Motor neuron (in vitro differentiated cells): ENCODE results near the gene IL17B. TPM values are rescaled to one million over a fixed set of nuclear protein-coding genes. Genes with fewer than 3 reads are reported as not detected.

Experiments used
- ATAC-seq, 8 experiments: fragments of 200-7000 bp; cut with Tn5 transposase; replicated peaks in 6 of 8; 2 replicates each; pipeline ENCODE4 v1.8.0; 2021; ENCODE audit warnings: mild to moderate bottlenecking in 8 of 8, moderate library complexity in 8 of 8
- H3K27ac ChIP-seq, 2 donors: fragments of 250-450 bp; sonication (Bioruptor Pico); 2 replicates each; pipeline ENCODE4 v1.9.0; 2021; ENCODE audit warnings: antibody characterized with exemption in 2 of 2, mild to moderate bottlenecking in 2 of 2, moderate library complexity in 1 of 2
- H3K4me1 ChIP-seq, 2 donors: fragments of 250-450 bp; sonication (Bioruptor Pico); replicated peaks in 1 of 2; 2 replicates each; pipeline ENCODE4 v1.6.1; 2021; ENCODE audit warnings: antibody characterized with exemption in 2 of 2, mild to moderate bottlenecking in 2 of 2, moderate library complexity in 1 of 2
- H3K4me3 ChIP-seq, 5 donors: fragments of 250-450 bp; sonication (Bioruptor Pico); 2 replicates each; pipeline ENCODE4 v1.9.0; 2021; ENCODE audit warnings: antibody characterized with exemption in 5 of 5, mild to moderate bottlenecking in 5 of 5, moderate library complexity in 4 of 5
- WGBS, 10 experiments: fragments of 450-650 bp; shearing (Covaris generic); methylation state at CpG; one replicate each; pipeline ENCODE4 v1.0.0; 2022; 5-methylcytosine and 5-hydroxymethylcytosine counted together
- in situ Hi-C, 9 experiments: fragments of 400-800 bp; cut with MboI; loops; one replicate each; pipeline ENCODE4 v1.15.0; 2021; ENCODE audit warnings: low sequenced_read_pairs in 9 of 9, low pct_unique_long_range_greater_than_20kb in 2 of 9; ENCODE audit not compliant: unreplicated experiment in 9 of 9
- total RNA-seq, 8 experiments: library from RNA; unstranded; fragments of 300-600 nt; gene quantifications; 2 replicates each; pipeline versions ENCODE4 v1.2.3 to v1.2.4, GENCODE V29; 2022

Gene IL17B
- total RNA-seq, 8 experiments from 2014 or later = 0.33 to 1.1 TPM; not detected in 6

GRCh38 chr5:149355688-149356087 is 23.4 kb downstream of the IL17B start:
- no peak overlapping the region for H3K27ac ChIP-seq
- 88% methylated on average over 1 of the region's 1 CpG; no CpG with 5 or more reads in 9 of the 10 experiments for WGBS, 10 experiments
- peaks cover 13% of the 10 kb centered on the region in 2 donors for H3K4me1 ChIP-seq
- no peak overlapping the region for H3K4me3 ChIP-seq
- no peak for ATAC-seq
- in situ Hi-C loops = loop anchor here in 3 of 9 experiments (25.0 kb wide), 1 partner anchor 207 kb away; the partner anchor contains the start of gene CSNK1A1 (in 3 of the 3)

- WGBS, 10 experiments = 88 to 100% (median 100%) methylated on average over 1 to 2 of the region's 2 CpGs; no CpG with 5 or more reads in 1 of the 10 experiments
- in situ Hi-C loops = loop anchor here in 3 of 9 experiments (25.0 kb wide), 1 partner anchor 208 kb away; the partner anchor contains the start of gene CSNK1A1 (in 3 of the 3)
- no peak for ATAC-seq
- Histone ChIP-seq H3K4me1 (peaks cover 10 to 11% of the 10 kb centered on the region in 2 donors), H3K4me3 (no peak overlapping the region), H3K27ac (no peak overlapping the region)
These were observed 25.2 kb downstream of the IL17B start for GRCh38 chr5:149353911-149354310.

- 64 to 100% (median 98%) methylated on average over 1 to 4 of the region's 4 CpGs for WGBS, 10 experiments
- ATAC-seq = no peak
- in situ Hi-C loops = loop anchor here in 3 of 9 experiments (25.0 kb wide), 1 partner anchor 210 kb away; the partner anchor contains the start of gene CSNK1A1 (in 3 of the 3)
- Histone ChIP-seq H3K4me3 (no peak overlapping the region), H3K4me1 (peaks cover 5 to 9% of the 10 kb centered on the region in 2 donors), H3K27ac (no peak overlapping the region)
These were observed 26.9 kb downstream of the IL17B start for GRCh38 chr5:149352169-149352568.

- Histone ChIP-seq H3K27ac (no peak overlapping the region), H3K4me3 (no peak overlapping the region), H3K4me1 (peaks cover 8% of the 10 kb centered on the region in 2 donors)
- 60 to 100% (median 98%) methylated on average over 1 to 4 of the region's 4 CpGs for WGBS, 10 experiments
- ATAC-seq = no peak
- in situ Hi-C loops = no loop called here
These were observed 29.7 kb downstream of the IL17B start for GRCh38 chr5:149349382-149349781.

GRCh38 chr5:149348518-149348917 is 30.6 kb downstream of the IL17B start:
- no peak overlapping the region for H3K27ac ChIP-seq
- no peak overlapping the region for H3K4me3 ChIP-seq
- in situ Hi-C loops = no loop called here
- no peak for ATAC-seq
- H3K4me1 ChIP-seq = peaks cover 12 to 13% of the 10 kb centered on the region in 2 donors
- WGBS, 10 experiments = 67 to 100% (median 100%) methylated on average over 1 of the region's 1 CpG

- in situ Hi-C loops = no loop called here
- peak overlapping the region; percentile 56 to 87 for H3K27ac ChIP-seq
- 0 to 3% (median 0%) methylated on average over 1 to 10 of the region's 11 CpGs; no CpG with 5 or more reads in 3 of the 10 experiments for WGBS, 10 experiments
- peaks cover 12 to 13% of the 10 kb centered on the region in 2 donors for H3K4me1 ChIP-seq
- ATAC-seq = peak in 4 of 8 experiments; percentile 1 to 8 (median 4)
- peak overlapping the region; percentile 61 to 89 (median 85) for H3K4me3 ChIP-seq
These were observed 33.2 kb downstream of the IL17B start for GRCh38 chr5:149345892-149346222.

GRCh38 chr5:149345147-149345891 is 33.8 kb downstream of the IL17B start, which contains the start of gene GRPEL2:
Gene GRPEL2 (plus strand): TSS chr5:149345499. CDS start chr5:149345540, 41 bp downstream.
- in situ Hi-C loops = no loop called here
- peak; percentile 98 to 99 (median 99) for ATAC-seq
- H3K4me3 ChIP-seq = peak within 1 kb of the TSS; percentile 61 to 89 (median 85)
- WGBS, 10 experiments = 0 to 4% (median 0%) methylated on average over 2 to 15 of the region's 54 CpGs
- peaks cover 12 to 13% of the 10 kb centered on the region in 2 donors for H3K4me1 ChIP-seq
- peak within 1 kb of the TSS; percentile 75 to 87 for H3K27ac ChIP-seq

DNA sequence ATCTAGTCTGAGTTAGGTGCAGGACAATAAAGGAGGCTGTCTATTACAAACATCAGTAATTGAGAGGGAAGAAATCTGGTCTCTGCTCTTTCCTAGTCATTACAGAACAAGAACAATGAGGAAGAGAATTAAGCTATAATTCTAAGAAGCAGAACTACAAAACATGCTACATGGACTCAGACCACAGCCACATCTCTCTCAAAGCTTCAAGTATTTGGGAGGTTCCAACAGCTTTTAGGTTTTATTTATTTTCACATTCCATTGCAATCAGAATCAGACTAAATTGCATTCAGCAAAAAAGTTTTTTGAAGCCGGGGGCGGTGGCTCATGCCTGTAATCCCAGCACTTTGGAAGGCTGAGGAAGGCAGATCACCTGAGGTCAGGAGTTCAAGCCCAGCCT is 34.9 kb downstream of the IL17B start:
- 64 to 100% (median 100%) methylated on average over 1 to 2 of the region's 2 CpGs; no CpG with 5 or more reads in 4 of the 10 experiments for WGBS, 10 experiments
- Histone ChIP-seq H3K27ac (peak overlapping the region; percentile 75 to 87), H3K4me3 (peak overlapping the region; percentile 61 to 89 (median 85)), H3K4me1 (peaks cover 12 to 13% of the 10 kb centered on the region in 2 donors)
- ATAC-seq = no peak
- in situ Hi-C loops = no loop called here

GRCh38 chr5:149341876-149342275 is 37.2 kb downstream of the IL17B start:
- ATAC-seq = no peak
- H3K27ac ChIP-seq = no peak overlapping the region
- peaks cover 7 to 11% of the 10 kb centered on the region in 2 donors for H3K4me1 ChIP-seq
- H3K4me3 ChIP-seq = no peak overlapping the region
- in situ Hi-C loops = no loop called here

GRCh38 chr5:149340920-149341319 is 38.2 kb downstream of the IL17B start:
- no peak for ATAC-seq
- Histone ChIP-seq H3K27ac (no peak overlapping the region), H3K4me1 (peaks cover 5 to 6% of the 10 kb centered on the region in 2 donors), H3K4me3 (no peak overlapping the region)
- in situ Hi-C loops = no loop called here
- WGBS, 10 experiments = 14 to 100% (median 76%) methylated on average over 1 of the region's 1 CpG; no CpG with 5 or more reads in 4 of the 10 experiments

- Histone ChIP-seq H3K4me3 (no peak overlapping the region), H3K27ac (no peak overlapping the region), H3K4me1 (no peaks in the 10 kb centered on the region)
- 0 to 80% (median 55%) methylated on average over 1 of the region's 1 CpG; no CpG with 5 or more reads in 2 of the 10 experiments for WGBS, 10 experiments
- no peak for ATAC-seq
- in situ Hi-C loops = no loop called here
These were observed 40.7 kb downstream of the IL17B start for GRCh38 chr5:149338364-149338763.

DNA sequence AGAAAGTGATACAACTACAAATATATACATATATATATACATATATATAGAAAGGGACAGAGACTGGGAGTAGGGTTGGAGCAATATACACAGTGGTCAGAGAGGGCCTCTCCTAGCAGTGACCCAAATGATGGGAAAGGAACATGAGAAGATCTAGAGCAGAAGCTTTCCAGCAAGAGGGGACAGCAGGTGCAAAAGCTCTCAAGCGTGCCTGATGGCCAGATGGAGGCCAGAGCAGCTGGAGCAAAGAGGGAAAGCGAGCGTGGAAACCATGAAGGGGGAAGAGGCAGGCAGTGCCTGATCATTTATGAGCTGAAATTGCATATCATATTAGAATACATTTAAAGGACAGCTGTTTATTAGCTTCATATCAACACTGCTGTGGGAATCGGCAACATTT is 41.4 kb downstream of the IL17B start:
- no peak for ATAC-seq
- Histone ChIP-seq H3K27ac (no peak overlapping the region), H3K4me3 (no peak overlapping the region), H3K4me1 (no peaks in the 10 kb centered on the region)
- in situ Hi-C loops = no loop called here
- WGBS, 10 experiments = 40 to 81% (median 75%) methylated on average over 1 to 4 of the region's 4 CpGs; no CpG with 5 or more reads in 5 of the 10 experiments

- Histone ChIP-seq H3K4me1 (no peaks in the 10 kb centered on the region), H3K27ac (no peak overlapping the region), H3K4me3 (no peak overlapping the region)
- ATAC-seq = no peak
- 62 to 100% (median 97%) methylated on average over 1 to 2 of the region's 2 CpGs; no CpG with 5 or more reads in 2 of the 10 experiments for WGBS, 10 experiments
- in situ Hi-C loops = no loop called here
These were observed 45.2 kb downstream of the IL17B start for GRCh38 chr5:149333711-149334443.
